NCI-H1694 treated with DMSO at 0.1 percent for 48 hours (cell line): ENCODE data around the gene NEDD4L.

ENCODE experiments used
- DNase-seq: peaks from one replicate; lab custom pipeline; 2025; lab: John Stamatoyannopoulos, UW

The NEDD4L gene

GRCh38 chr18:58398648-58399398, 354.8 kb downstream of the NEDD4L start:
- no peak for DNase-seq

GRCh38 chr18:58400331-58400870, 356.4 kb downstream of the NEDD4L start:
- DNase-seq = peak; percentile 49

- no peak for DNase-seq
Measured at GRCh38 chr18:58401191-58401590, 357.2 kb downstream of the NEDD4L start.

GRCh38 chr18:58402247-58402646, 358.2 kb downstream of the NEDD4L start:
- DNase-seq = peak; percentile 1

- no peak for DNase-seq
Measured at GRCh38 chr18:58402951-58403702, 359.1 kb downstream of the NEDD4L start.

- no peak for DNase-seq
Measured at GRCh38 chr18:58403799-58404455, 359.9 kb downstream of the NEDD4L start.

- DNase-seq = no peak
Measured at GRCh38 chr18:58405107-58405898, 361.3 kb downstream of the NEDD4L start.

GRCh38 chr18:58407263-58407648, 363.2 kb downstream of the NEDD4L start:
- DNase-seq = no peak

GRCh38 chr18:58407649-58408407, 363.8 kb downstream of the NEDD4L start:
- DNase-seq = no peak

GRCh38 chr18:58408665-58409064, 364.6 kb downstream of the NEDD4L start:
- DNase-seq = no peak

- no peak for DNase-seq
Measured at GRCh38 chr18:58409802-58410445, 365.9 kb downstream of the NEDD4L start.

- DNase-seq = no peak
Measured at GRCh38 chr18:58411323-58411722, 367.3 kb downstream of the NEDD4L start.

- DNase-seq = no peak
Measured at GRCh38 chr18:58412844-58413666, 369.0 kb downstream of the NEDD4L start.

GRCh38 chr18:58413667-58414628, 369.9 kb downstream of the NEDD4L start:
- no peak for DNase-seq

GRCh38 chr18:58416014-58416703, 372.1 kb downstream of the NEDD4L start:
- DNase-seq = no peak

- peak; percentile 17 for DNase-seq
Measured at GRCh38 chr18:58416704-58417683, 373.0 kb downstream of the NEDD4L start.

- DNase-seq = no peak
Measured at GRCh38 chr18:58417752-58418151, 373.7 kb downstream of the NEDD4L start.
